ENCODE results near the gene NTM. TPM values are rescaled to one million over a fixed set of nuclear protein-coding genes. Genes with fewer than 3 reads are reported as not detected.

The NTM gene
- total RNA-seq, 1 experiment from 2014 or later, result 0.73 TPM

- no peaks in the 10 kb centered on the region for H3K9me3 ChIP-seq
- H3K4me3 Mint-ChIP-seq (ENCODE audit: unreplicated experiment), result no peak overlapping the region
- H3K36me3 ChIP-seq (ENCODE audit: control insufficient read depth, insufficient read depth, low read length), result no peaks in the 10 kb centered on the region
- no peaks in the 10 kb centered on the region for H3K36me3 Mint-ChIP-seq (ENCODE audit: insufficient read depth, unreplicated experiment)
- ChIA-PET POLR2A (no interaction called here), CTCF (no interaction called here)
- TF ChIP-seq, protein P1, sequence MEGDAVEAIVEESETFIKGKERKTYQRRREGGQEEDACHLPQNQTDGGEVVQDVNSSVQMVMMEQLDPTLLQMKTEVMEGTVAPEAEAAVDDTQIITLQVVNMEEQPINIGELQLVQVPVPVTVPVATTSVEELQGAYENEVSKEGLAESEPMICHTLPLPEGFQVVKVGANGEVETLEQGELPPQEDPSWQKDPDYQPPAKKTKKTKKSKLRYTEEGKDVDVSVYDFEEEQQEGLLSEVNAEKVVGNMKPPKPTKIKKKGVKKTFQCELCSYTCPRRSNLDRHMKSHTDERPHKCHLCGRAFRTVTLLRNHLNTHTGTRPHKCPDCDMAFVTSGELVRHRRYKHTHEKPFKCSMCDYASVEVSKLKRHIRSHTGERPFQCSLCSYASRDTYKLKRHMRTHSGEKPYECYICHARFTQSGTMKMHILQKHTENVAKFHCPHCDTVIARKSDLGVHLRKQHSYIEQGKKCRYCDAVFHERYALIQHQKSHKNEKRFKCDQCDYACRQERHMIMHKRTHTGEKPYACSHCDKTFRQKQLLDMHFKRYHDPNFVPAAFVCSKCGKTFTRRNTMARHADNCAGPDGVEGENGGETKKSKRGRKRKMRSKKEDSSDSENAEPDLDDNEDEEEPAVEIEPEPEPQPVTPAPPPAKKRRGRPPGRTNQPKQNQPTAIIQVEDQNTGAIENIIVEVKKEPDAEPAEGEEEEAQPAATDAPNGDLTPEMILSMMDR (IDR thresholded peaks at IDR 0.05; ENCODE audit: insufficient read depth in 1 of 2, low read depth in 1 of 2, low read length in 1 of 2, severe bottlenecking in 1 of 2, unreplicated experiment in 1 of 2), result no peak
- no peak overlapping the region for H3K27ac Mint-ChIP-seq (ENCODE audit: unreplicated experiment)
- H3K27me3 Mint-ChIP-seq (ENCODE audit: insufficient read depth, unreplicated experiment), result peaks cover 16% of the 10 kb centered on the region
- no peaks in the 10 kb centered on the region for H3K27me3 ChIP-seq (replicated peaks; ENCODE audit: control insufficient read depth, insufficient read depth, low read length)
- intact Hi-C loops (cut with micrococcal nuclease; ENCODE audit: unreplicated experiment), result no loop called here
- H3K4me1 ChIP-seq, result no peaks in the 10 kb centered on the region
- BruUV-seq (replicated peaks), result no TSS peak
- no peak overlapping the region for H3K4me3 ChIP-seq (ENCODE audit: low read depth, low read length)
- H3K4me1 Mint-ChIP-seq (ENCODE audit: low read depth, unreplicated experiment), result no peaks in the 10 kb centered on the region
- no peaks in the 10 kb centered on the region for H3K9me3 Mint-ChIP-seq (ENCODE audit: unreplicated experiment)
- no peak for DNase-seq
Observed at GRCh38 chr11:131796089-131796488, 425.7 kb downstream of the NTM start.

DNA sequence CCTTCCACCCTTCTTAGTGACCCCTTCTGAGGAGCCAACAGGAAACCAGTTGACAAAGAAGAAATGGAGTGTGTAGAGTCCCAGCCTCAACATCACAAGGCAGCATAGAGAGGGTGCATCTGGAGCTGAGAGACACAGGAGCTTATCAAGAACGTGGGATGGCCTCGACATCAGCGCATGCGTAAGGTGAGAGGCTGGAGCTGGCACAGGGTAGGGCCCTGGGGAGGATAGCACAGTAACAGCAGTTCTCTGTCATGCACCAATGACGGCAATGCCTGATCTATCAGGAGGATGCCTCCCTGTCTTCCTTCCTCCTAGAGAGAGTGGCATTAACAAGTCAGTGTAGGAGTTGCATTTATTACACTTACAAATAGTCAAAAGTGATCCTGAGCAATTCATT lies 426.1 kb downstream of the NTM start:
- CTCF ChIA-PET, result no interaction called here
- intact Hi-C loops (cut with micrococcal nuclease; ENCODE audit: unreplicated experiment), result no loop called here
- POLR2A ChIA-PET, result no interaction called here

DNA sequence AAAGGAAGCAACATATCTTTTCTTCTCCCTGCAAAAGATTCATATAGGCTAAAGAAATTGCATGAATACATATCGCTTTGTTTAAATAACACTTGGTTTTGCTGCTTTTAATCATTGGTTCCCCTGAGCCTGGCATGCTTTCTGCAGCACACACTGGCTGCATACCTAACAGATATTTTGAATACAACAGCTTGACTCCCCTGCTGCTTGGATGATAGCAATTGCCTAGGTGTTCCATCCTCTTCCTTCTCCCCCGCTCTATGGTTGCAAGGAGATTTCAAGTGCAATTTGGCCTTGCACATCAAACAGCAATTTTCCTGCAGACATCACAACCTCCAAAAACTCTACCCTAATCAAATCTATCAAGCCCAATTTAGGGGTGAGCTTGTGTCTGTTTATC lies 430.0 kb downstream of the NTM start:
- CTCF ChIA-PET, result no interaction called here
- no peaks in the 10 kb centered on the region for H3K36me3 ChIP-seq (ENCODE audit: control insufficient read depth, insufficient read depth, low read length)
- no peak for DNase-seq
- Mint-ChIP-seq H3K4me1 (ENCODE audit: low read depth, unreplicated experiment) (no peaks in the 10 kb centered on the region), H3K4me3 (ENCODE audit: unreplicated experiment) (no peak overlapping the region), H3K9me3 (ENCODE audit: unreplicated experiment) (no peaks in the 10 kb centered on the region), H3K27ac (ENCODE audit: unreplicated experiment) (no peak overlapping the region), H3K27me3 (ENCODE audit: insufficient read depth, unreplicated experiment) (peaks cover 37% of the 10 kb centered on the region), H3K36me3 (ENCODE audit: insufficient read depth, unreplicated experiment) (no peaks in the 10 kb centered on the region)
- no TSS peak for BruUV-seq (replicated peaks)
- H3K4me1 ChIP-seq, result no peaks in the 10 kb centered on the region
- H3K4me3 ChIP-seq (ENCODE audit: low read depth, low read length), result no peak overlapping the region
- H3K27me3 ChIP-seq (replicated peaks; ENCODE audit: control insufficient read depth, insufficient read depth, low read length), result no peaks in the 10 kb centered on the region
- POLR2A ChIA-PET, result no interaction called here
- H3K9me3 ChIP-seq, result no peaks in the 10 kb centered on the region
- intact Hi-C loops (cut with micrococcal nuclease; ENCODE audit: unreplicated experiment), result no loop called here
- TF ChIP-seq, protein P1 (IDR thresholded peaks at IDR 0.05; ENCODE audit: insufficient read depth in 1 of 2, low read depth in 1 of 2, low read length in 1 of 2, severe bottlenecking in 1 of 2, unreplicated experiment in 1 of 2), result no peak

More for the DNA sequence above, 426.1 kb downstream of the NTM start:
- Mint-ChIP-seq H3K9me3 (ENCODE audit: unreplicated experiment) (no peaks in the 10 kb centered on the region), H3K27ac (ENCODE audit: unreplicated experiment) (no peak overlapping the region), H3K36me3 (ENCODE audit: insufficient read depth, unreplicated experiment) (no peaks in the 10 kb centered on the region), H3K27me3 (ENCODE audit: insufficient read depth, unreplicated experiment) (peaks cover 17% of the 10 kb centered on the region), H3K4me1 (ENCODE audit: low read depth, unreplicated experiment) (no peaks in the 10 kb centered on the region), H3K4me3 (ENCODE audit: unreplicated experiment) (no peak overlapping the region)
- no peaks in the 10 kb centered on the region for H3K9me3 ChIP-seq
- H3K27me3 ChIP-seq (replicated peaks; ENCODE audit: control insufficient read depth, insufficient read depth, low read length), result no peaks in the 10 kb centered on the region
- DNase-seq, result no peak
- TF ChIP-seq, protein P1 (IDR thresholded peaks at IDR 0.05; ENCODE audit: insufficient read depth in 1 of 2, low read depth in 1 of 2, low read length in 1 of 2, severe bottlenecking in 1 of 2, unreplicated experiment in 1 of 2), result no peak
- no peaks in the 10 kb centered on the region for H3K36me3 ChIP-seq (ENCODE audit: control insufficient read depth, insufficient read depth, low read length)
- no peaks in the 10 kb centered on the region for H3K4me1 ChIP-seq
- no peak overlapping the region for H3K4me3 ChIP-seq (ENCODE audit: low read depth, low read length)
- no TSS peak for BruUV-seq (replicated peaks)

Measured in Caco-2 (cell line).